Brain microvascular endothelial cell (primary cell): ENCODE results near the gene SERINC5.
"Not testable (repeated sequence)": the region's sequence is repeated elsewhere in the genome, so short reads cannot be mapped to it uniquely, and the experiment has no call there.

Experiments used
- DNase-seq: peaks from one replicate; pipeline ENCODE4 v3.0.0-alpha.2; 2020
- H3K27ac ChIP-seq: fragments of 250-450 bp; sonication (Bioruptor Pico); 2 replicates; pipeline ENCODE4 v1.5.1; 2020; ENCODE audit warnings: mild to moderate bottlenecking, moderate library complexity
- H3K27me3 ChIP-seq: fragments of 250-450 bp; sonication (Bioruptor Pico); replicated peaks from 2 replicates; pipeline ENCODE4 v1.5.1; 2020; ENCODE audit warnings: mild to moderate bottlenecking
- H3K36me3 ChIP-seq: fragments of 250-450 bp; sonication (Bioruptor Pico); replicated peaks from 2 replicates; pipeline ENCODE4 v1.5.1; 2020; ENCODE audit warnings: mild to moderate bottlenecking
- H3K4me3 ChIP-seq: 2 replicates; pipeline ENCODE4 v1.5.1; 2011; ENCODE audit warnings: low read depth, mild to moderate bottlenecking, control low read depth, low read length, moderate library complexity
- in situ Hi-C: cut with HindIII; loops from 2 replicates; pipeline ENCODE4 v1.10.0; 2017; ENCODE audit warnings: low sequenced_read_pairs, low pct_ligation_motif_present
- TF ChIP-seq, protein P1 (sequence below): IDR thresholded peaks from 2 replicates; pipeline ENCODE4 v1.5.1; 2011; ENCODE audit warnings: low read depth, mild to moderate bottlenecking, moderate library complexity, low read length, control low read depth, inconsistent platforms; ENCODE audit errors: missing control alignments

Gene SERINC5

GRCh38 chr5:80185095-80185494, 70.8 kb downstream of the SERINC5 start:
- H3K4me3 ChIP-seq: no peak overlapping the region
- no peaks in the 10 kb centered on the region for H3K27me3 ChIP-seq
- no peak overlapping the region for H3K27ac ChIP-seq
- in situ Hi-C loops: no loop called here
- no peak for DNase-seq
- H3K36me3 ChIP-seq: no peaks in the 10 kb centered on the region
- TF ChIP-seq, protein P1, sequence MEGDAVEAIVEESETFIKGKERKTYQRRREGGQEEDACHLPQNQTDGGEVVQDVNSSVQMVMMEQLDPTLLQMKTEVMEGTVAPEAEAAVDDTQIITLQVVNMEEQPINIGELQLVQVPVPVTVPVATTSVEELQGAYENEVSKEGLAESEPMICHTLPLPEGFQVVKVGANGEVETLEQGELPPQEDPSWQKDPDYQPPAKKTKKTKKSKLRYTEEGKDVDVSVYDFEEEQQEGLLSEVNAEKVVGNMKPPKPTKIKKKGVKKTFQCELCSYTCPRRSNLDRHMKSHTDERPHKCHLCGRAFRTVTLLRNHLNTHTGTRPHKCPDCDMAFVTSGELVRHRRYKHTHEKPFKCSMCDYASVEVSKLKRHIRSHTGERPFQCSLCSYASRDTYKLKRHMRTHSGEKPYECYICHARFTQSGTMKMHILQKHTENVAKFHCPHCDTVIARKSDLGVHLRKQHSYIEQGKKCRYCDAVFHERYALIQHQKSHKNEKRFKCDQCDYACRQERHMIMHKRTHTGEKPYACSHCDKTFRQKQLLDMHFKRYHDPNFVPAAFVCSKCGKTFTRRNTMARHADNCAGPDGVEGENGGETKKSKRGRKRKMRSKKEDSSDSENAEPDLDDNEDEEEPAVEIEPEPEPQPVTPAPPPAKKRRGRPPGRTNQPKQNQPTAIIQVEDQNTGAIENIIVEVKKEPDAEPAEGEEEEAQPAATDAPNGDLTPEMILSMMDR: no peak

DNA sequence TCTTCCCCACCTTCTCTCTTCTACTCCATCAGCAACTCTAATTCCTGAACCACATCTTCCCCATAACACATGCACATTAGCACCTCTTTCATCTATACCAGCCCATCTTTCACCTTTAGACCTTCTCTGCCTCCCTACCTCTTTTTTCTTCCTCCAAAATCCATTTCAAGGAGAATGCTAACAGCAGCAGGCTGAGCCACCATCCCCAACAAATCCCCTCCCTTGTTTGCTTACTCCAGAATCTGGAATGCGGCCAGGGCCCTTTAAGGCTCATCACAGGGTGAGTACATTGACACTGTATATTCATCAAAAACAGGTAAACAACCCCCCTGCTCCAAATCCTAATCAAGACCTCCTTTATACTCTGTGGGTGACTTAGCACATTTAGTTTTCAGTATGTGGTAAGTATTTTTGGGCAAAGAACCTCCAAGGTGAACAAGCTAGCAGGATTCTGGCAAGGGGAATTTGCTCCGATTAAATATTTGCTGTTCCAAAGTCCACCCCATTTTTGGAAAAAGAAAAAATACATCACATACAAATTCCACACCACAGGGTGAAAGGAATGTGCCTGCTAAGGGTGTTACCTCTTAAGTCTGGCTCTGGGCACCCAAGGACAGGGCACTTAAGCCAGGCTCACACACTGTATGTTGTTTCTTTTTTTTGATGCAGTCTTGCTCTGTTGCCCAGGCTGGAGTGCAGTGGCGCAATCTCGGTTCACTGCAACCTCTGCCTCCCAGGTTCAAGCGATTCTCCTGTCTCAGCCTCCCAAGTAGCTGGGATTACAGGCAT, 71.4 kb downstream of the SERINC5 start:
- TF ChIP-seq, protein P1: no peak
- Histone ChIP-seq H3K4me3 (no peak overlapping the region), H3K36me3 (no peaks in the 10 kb centered on the region), H3K27me3 (no peaks in the 10 kb centered on the region), H3K27ac (no peak overlapping the region)
- in situ Hi-C loops: no loop called here
- no peak for DNase-seq

GRCh38 chr5:80183728-80184234, 72.1 kb downstream of the SERINC5 start:
- H3K27ac ChIP-seq, DNase-seq, H3K4me3 ChIP-seq, H3K27me3 ChIP-seq, in situ Hi-C loops, H3K36me3 ChIP-seq: not testable (repeated sequence)

- in situ Hi-C loops: no loop called here
- Histone ChIP-seq H3K36me3 (no peaks in the 10 kb centered on the region), H3K4me3 (no peak overlapping the region), H3K27me3 (no peaks in the 10 kb centered on the region), H3K27ac (no peak overlapping the region)
- no peak for DNase-seq
- TF ChIP-seq, protein P1: no peak
Observed at GRCh38 chr5:80182809-80183580, 72.9 kb downstream of the SERINC5 start.

GRCh38 chr5:80181618-80182211, 74.1 kb downstream of the SERINC5 start:
- in situ Hi-C loops: no loop called here
- Histone ChIP-seq H3K4me3 (no peak overlapping the region), H3K27ac (no peak overlapping the region), H3K27me3 (no peaks in the 10 kb centered on the region), H3K36me3 (no peaks in the 10 kb centered on the region)
- TF ChIP-seq, protein P1: no peak
- no peak for DNase-seq

DNA sequence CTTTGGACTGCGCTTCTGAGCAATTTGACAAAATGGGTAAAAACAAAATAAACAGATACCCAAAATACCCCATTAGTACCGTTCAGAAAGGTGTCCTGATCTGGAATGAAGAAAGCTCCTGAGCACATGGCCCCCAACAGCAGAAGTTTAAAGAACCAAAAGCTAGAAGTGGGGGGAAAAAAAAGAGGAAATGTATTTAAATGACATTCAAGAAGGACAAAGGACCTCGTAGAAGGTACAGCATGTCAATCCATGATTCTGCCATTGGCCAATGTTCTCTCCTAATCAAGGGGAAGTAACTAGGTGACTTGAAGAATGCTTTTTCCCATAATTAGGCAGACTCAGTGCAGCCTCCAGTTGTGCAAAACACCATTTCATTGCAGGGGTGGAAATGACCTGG, 78.6 kb downstream of the SERINC5 start:
- in situ Hi-C loops: no loop called here
- no peak overlapping the region for H3K4me3 ChIP-seq
- H3K27me3 ChIP-seq: no peaks in the 10 kb centered on the region
- H3K36me3 ChIP-seq: no peaks in the 10 kb centered on the region
- DNase-seq: no peak
- TF ChIP-seq, protein P1: no peak
- H3K27ac ChIP-seq: no peak overlapping the region
